Measurements from ENCODE around the gene FAM161B.

FAM161B gene

DNA sequence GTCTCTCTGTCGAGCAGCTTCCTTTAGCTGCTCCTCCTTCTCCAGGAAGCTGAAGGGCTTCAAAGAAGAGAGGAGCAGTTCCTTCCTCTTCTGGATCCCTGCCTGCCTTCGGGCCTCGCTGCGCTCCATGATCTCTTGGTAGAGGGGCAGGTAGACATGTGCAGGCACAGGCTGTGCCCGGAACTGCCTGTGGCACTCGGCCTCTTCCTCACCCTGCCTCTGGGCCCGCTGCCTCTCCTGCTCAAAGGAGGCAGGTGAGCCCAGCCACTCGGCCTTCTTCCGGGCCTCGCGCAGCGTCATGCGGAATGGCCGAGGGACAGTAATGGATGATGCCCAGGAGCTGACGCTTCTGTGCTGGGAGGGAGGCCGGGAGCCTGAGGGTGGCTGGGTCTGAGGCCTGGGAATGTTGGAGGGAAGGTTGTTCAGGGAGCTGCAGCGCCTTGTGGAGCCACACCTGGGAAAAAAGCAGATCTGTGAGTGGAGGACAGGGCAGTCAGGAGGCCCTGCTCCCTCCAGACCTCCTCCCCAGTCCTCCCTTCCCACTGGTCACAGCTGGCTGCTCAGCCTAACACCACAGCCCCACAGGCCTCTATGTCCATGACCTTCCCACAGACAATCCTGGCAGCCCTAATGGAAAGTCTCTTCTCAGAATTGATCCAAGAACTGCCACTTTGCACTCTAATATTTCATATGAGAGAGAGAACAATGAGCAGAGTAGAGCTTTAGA lies 5.3 kb downstream of the FAM161B start:
- in situ Hi-C loops (cut with MboI; ENCODE audit: low pct_unique_long_range_greater_than_20kb, low sequenced_read_pairs, unreplicated experiment), result no loop called here
- no peak for DNase-seq (ENCODE audit: low spot score)
- TF ChIP-seq, protein P1, sequence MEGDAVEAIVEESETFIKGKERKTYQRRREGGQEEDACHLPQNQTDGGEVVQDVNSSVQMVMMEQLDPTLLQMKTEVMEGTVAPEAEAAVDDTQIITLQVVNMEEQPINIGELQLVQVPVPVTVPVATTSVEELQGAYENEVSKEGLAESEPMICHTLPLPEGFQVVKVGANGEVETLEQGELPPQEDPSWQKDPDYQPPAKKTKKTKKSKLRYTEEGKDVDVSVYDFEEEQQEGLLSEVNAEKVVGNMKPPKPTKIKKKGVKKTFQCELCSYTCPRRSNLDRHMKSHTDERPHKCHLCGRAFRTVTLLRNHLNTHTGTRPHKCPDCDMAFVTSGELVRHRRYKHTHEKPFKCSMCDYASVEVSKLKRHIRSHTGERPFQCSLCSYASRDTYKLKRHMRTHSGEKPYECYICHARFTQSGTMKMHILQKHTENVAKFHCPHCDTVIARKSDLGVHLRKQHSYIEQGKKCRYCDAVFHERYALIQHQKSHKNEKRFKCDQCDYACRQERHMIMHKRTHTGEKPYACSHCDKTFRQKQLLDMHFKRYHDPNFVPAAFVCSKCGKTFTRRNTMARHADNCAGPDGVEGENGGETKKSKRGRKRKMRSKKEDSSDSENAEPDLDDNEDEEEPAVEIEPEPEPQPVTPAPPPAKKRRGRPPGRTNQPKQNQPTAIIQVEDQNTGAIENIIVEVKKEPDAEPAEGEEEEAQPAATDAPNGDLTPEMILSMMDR (IDR thresholded peaks at IDR 0.05; ENCODE audit: extremely low read depth, insufficient read depth, missing control alignments), result no peak

DNA sequence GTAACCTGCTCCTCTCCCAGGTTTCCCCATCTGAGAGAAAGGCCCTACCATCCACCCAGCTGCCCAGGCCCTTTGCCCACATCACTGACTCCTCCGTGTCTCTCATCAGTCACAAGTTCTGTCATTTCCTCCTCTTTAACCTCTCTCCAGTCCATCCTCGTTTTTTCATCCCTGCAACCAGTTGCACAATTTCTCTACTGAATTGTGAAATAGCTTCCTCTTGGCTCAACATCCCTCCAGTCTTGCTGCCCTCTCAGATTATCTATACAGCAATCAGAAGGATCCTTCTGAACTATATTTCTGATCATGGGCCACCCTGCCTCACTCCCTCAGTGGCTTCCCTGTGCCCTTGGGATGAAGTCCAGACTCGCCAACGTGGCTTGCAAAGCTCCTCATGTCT lies 6.8 kb downstream of the FAM161B start:
- in situ Hi-C loops (cut with MboI; ENCODE audit: low pct_unique_long_range_greater_than_20kb, low sequenced_read_pairs, unreplicated experiment), result no loop called here
- TF ChIP-seq, protein P1 (IDR thresholded peaks at IDR 0.05; ENCODE audit: extremely low read depth, insufficient read depth, missing control alignments), result no peak
- DNase-seq (ENCODE audit: low spot score), result no peak

DNA sequence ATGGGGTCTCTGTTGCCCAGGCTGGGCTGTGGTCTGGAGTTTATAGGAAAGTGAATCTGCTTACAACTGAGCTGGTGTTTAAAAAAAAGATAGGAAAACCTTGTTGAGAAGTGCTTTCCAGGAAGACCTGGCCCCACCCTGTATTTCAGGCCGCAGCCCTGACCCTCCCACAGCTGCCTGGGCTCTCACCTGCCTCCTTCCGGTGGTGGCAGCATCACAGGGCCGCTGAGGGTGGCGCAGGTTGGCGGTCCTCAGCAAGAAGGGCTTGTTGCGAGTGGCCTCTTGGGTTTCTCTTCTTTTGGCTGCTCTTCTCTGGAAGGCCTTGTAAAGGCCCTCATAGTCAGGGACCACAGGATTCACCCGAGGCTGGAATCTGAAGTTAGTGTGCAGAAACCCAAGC lies 7.7 kb downstream of the FAM161B start:
- TF ChIP-seq, protein P1 (IDR thresholded peaks at IDR 0.05; ENCODE audit: extremely low read depth, insufficient read depth, missing control alignments), result no peak
- DNase-seq (ENCODE audit: low spot score), result no peak
- in situ Hi-C loops (cut with MboI; ENCODE audit: low pct_unique_long_range_greater_than_20kb, low sequenced_read_pairs, unreplicated experiment), result no loop called here

DNA sequence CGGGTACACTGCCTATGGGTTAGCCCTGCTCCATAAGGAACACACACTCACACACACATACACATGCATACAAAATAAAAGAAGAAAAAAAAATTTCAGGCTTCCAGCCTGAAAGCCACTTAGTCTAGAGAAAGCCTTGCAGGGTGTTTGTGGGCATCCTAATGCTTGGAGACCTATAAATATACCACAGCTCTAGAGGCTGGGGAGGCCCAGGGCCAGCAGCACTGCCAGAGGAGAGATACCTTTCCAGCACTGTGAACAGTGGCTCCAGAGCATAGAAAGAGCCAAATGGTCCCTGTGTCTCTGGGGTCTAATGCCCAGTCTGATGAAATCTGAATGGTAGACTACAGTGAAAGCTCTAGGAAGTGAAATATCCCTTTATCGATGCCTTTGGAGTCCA lies 12.9 kb downstream of the FAM161B start:
- DNase-seq (ENCODE audit: low spot score), result no peak
- TF ChIP-seq, protein P1 (IDR thresholded peaks at IDR 0.05; ENCODE audit: extremely low read depth, insufficient read depth, missing control alignments), result no peak
- in situ Hi-C loops (cut with MboI; ENCODE audit: low pct_unique_long_range_greater_than_20kb, low sequenced_read_pairs, unreplicated experiment), result no loop called here

DNA sequence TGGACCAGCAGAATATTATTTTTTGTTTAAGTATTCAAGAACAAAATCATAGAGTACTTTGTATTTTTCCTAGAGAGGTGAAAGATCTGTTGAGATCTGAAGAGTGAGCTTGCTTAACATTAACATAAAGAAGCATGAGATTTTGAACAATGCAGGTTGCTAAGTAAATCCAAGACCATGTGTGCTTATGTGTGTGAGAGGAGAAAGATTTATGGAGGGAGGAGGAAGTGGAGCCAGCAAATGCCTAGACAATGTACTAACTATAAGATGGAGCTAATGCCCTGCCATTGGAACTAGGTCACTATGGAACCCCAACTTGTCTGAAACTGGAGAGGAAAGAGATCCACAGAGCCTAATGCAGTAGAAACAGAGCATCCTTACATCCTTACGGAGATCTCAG lies 13.3 kb downstream of the FAM161B start:
- in situ Hi-C loops (cut with MboI; ENCODE audit: low pct_unique_long_range_greater_than_20kb, low sequenced_read_pairs, unreplicated experiment), result no loop called here
- DNase-seq (ENCODE audit: low spot score), result no peak
- TF ChIP-seq, protein P1 (IDR thresholded peaks at IDR 0.05; ENCODE audit: extremely low read depth, insufficient read depth, missing control alignments), result no peak

DNA sequence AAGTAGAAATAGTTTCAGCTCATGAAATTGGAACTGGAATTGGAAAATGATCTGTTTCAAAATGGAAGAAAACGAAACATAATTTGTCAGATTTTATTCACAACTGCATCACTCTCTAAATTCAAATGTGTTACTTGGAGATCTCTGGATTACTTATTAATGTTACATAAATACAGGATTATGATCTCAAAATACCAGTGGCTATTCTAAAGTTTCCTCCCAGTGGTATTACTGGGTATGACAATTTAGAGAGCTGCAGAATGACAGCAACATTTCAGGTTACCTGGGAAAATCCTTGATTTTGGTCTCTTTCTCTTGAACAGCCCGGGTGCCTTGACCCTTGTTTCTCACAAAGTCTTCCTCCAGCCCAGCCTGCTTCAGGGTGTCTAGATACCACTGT lies 14.2 kb downstream of the FAM161B start:
- in situ Hi-C loops (cut with MboI; ENCODE audit: low pct_unique_long_range_greater_than_20kb, low sequenced_read_pairs, unreplicated experiment), result no loop called here
- DNase-seq (ENCODE audit: low spot score), result peak; percentile 38
- TF ChIP-seq, protein P1 (IDR thresholded peaks at IDR 0.05; ENCODE audit: extremely low read depth, insufficient read depth, missing control alignments), result no peak

All from GM13977 (cell line).